RCC 7860 (cell line): ENCODE measurements around the gene DDOST.
"Not testable (repeated sequence)": the region's sequence is repeated elsewhere in the genome, so short reads cannot be mapped to it uniquely, and the experiment has no call there.

Experiments
- DNase-seq: peaks from one replicate; pipeline ENCODE4 v3.0.0-alpha.2; 2015; ENCODE audit warnings: low spot score
- FAIRE-seq: peaks from 2 replicates; lab custom pipeline; 2012; peaks lifted over from hg19 to GRCh38; lab: Jason Lieb, UNC

DDOST gene

DNA sequence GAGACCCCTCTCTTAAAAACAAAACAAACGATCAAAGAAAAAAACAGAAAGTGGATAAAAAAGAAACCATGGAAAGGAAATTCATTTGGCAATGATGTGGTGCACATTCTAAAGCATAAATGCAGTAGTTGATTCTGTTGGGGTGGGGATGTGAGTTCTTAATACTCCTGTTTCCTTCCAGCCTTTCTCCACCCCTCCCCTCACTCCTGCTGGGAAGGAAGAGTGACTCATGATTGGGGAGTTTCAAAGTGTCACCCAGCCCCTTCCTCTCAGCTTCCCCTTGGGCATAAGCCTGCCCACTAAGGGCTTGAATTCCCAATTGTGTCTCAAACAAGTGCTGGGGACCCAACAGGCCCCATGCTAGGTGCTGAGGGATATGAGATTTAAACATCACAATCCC, 34.6 kb downstream of the DDOST start:
- FAIRE-seq (no peak), DNase-seq (no peak)

DNA sequence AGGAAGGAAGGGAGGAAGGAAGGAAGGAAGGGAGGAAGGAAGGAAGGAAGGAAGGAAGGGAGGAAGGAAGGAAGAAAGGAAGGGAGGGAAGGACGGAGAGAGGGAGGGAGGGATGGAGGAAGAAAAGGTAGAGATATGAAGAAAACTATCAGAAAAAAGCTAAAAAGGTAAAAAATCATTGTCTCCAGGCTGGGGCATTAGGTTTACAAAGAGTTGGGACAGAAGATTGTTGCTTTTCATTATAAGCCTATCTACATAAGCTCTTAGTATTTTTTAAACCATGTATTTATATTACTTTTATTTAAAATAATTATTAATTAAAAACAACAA, 35.1 kb downstream of the DDOST start:
- FAIRE-seq (no peak), DNase-seq (no peak)

DNA sequence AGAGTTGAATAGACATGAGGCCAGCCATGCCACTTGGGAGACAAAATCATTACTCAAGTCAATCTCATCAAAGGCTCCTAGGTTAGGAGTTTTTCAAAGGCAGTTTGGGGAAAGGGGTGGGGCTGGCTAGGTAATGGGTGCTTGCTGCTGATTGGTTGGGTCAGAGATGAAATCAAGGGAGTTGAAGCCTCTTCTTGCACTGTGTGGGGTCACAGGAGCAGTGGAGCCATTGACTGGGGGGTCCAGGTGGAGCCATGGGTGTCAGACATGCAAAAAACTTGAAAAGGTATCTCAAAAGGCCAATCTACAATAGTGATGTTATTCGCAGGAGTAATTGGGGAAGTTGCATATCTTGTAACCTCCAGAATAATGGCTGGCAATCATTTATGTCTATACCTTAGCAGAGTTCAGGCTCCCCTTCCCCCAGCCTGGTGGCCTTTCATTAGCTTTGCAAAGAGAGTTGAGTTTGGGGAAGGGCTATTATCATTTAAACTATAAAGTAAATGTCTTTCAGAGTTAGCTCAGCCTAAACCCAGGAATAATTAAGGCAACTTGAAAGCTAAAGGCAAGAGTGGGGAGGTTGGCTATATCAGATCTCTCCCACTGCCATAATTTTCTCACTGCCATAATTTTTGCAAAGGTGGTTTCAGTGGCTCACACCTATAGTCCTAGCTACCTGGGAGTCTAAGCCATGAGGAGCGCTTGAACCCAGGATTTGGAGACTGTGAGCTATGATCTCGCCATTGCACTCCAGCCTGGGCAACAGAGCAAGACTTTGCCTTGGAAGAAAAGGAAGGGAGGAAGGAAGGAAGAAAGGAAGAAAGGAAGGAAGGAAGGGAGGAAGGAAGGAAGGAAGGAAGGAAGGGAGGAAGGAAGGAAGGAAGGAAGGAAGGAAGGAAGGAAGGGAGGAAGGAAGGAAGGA, 35.7 kb downstream of the DDOST start:
- no peak for DNase-seq
- no peak for FAIRE-seq

- FAIRE-seq: no peak
Measured at GRCh38 chr1:20624709-20625108, 36.5 kb downstream of the DDOST start.

DNA sequence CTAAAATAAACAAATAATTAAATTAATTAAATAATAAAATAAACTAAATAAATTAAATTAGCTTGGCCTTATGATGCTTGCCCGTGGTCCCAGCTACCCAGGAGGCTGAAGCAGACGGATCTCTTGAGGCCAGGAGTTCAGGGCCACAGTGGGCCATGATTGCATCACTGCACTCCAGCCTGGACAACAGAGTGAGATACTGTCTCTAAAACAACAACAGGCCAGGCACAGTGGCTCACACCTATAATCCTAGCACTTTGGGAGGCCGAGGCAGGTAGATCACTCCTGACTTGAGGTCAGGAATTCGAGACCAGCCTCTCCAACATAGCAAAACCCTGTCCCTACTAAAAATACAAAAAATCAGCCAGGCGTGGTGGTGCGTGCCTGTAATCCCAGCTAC, 40.2 kb downstream of the DDOST start:
- no peak for FAIRE-seq
- DNase-seq: no peak

More at GRCh38 chr1:20624709-20625108, 36.5 kb downstream of the DDOST start:
- no peak for DNase-seq

- FAIRE-seq (no peak), DNase-seq (no peak)
Measured at GRCh38 chr1:20619999-20620398, 41.2 kb downstream of the DDOST start.

DNA sequence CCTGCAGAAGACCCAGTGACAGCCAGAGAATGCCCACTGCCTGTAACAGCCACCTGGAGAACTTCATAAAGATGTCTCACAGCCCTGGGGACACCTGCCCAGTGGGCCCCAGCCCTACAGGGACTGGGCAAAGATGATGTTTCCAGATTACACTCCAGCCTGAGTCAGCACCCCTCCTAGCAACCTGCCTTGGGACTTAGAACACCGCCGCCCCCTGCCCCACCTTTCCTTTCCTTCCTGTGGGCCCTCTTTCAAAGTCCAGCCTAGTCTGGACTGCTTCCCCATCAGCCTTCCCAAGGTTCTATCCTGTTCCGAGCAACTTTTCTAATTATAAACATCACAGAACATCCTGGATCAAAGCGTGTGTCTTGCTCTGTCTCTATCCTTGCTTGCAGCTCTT, 42.6 kb downstream of the DDOST start:
- FAIRE-seq (no peak), DNase-seq (no peak)

- FAIRE-seq: no peak
- no peak for DNase-seq
Measured at GRCh38 chr1:20616847-20617487, 44.2 kb downstream of the DDOST start.

GRCh38 chr1:20615946-20616846, 45.0 kb downstream of the DDOST start:
- no peak for DNase-seq

GRCh38 chr1:20614131-20614579, 47.0 kb downstream of the DDOST start:
- FAIRE-seq (no peak), DNase-seq (no peak)

More at GRCh38 chr1:20615946-20616846, 45.0 kb downstream of the DDOST start:
- no peak for FAIRE-seq

GRCh38 chr1:20612221-20612746, 48.9 kb downstream of the DDOST start:
- FAIRE-seq: peak; percentile 69
- DNase-seq: peak; percentile 78

DNA sequence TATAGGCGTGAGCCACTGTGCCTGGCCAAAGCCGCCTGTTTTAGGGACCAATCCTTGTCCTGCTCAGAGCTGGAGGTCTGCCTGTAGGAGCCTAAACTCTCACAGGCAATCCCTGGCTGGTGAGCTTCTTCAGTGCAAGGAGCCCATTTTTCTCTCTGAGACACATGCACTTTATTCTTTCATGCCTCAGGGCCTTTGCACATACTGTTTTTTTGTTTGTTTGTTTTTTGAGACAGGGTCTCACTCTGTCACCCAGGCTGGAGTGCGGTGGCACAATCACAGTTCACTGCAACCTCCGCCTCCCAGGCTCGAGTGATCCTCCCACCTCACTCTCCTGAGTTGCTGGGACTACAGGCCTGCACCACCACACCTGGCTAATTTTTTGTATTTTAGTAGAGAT, 49.5 kb downstream of the DDOST start:
- FAIRE-seq: no peak

DNA sequence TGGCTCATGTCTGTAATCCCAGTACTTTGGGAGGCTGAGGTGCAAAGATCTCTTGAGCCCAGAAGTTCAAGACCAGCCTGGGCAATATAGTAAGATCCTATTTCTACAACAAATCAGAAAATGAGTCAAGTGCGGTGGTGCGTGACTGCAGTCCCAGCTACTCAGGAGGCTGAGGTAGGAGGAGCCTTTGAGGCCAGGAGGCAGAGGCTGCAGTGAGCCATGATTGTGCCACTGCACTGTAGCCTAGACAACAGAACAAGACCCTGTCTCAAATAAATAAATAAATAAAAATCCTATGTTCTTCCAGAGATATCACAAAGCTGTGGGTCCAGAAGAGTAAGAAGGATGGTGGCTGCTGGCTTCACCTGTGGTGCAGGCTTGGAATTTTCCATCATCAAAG, 50.2 kb downstream of the DDOST start:
- FAIRE-seq (no peak), DNase-seq (peak; percentile 58)

More for the DNA sequence above, 49.5 kb downstream of the DDOST start:
- no peak for DNase-seq

DNA sequence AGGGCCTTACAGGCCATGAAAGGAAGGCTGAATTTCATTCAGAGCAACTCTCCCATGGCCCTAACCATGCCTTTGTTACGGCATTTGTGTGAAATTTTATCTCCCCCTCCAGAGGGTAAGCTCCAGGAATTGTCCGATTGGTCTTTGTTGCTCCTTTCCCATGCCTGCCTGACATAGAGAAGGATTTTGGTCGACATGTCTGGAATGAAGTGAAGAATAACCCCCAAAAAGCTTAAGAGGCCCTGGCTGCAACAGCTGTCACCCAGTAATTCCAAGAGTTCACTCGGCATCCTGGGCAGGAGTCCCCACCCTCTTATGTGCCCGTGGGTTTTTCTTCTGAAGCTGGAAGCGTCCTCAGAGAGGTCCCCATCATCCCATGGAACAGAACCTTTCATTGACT, 51.6 kb downstream of the DDOST start:
- FAIRE-seq (no peak), DNase-seq (no peak)

GRCh38 chr1:20606801-20607570, 54.2 kb downstream of the DDOST start:
- FAIRE-seq: not testable (repeated sequence)
- DNase-seq: peak; percentile 20

DNA sequence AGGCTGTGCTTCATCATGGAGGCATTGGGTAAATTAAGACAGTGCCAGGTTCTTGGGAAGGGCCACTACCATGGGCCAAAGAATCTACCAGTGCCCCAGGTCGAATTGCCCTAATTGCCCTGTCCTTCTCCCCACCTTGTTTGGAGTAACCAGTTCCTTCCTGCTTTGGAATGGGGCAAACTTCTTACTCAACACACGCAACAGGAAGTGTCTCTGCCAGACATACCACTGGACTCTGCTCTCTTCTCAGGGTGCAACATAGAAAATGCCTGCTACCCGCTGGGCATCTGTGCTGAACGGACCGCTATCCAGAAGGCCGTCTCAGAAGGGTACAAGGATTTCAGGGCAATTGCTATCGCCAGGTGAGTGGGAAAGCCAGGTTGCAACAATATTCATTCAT, 56.5 kb downstream of the DDOST start:
- FAIRE-seq (no peak), DNase-seq (peak; percentile 45)

GRCh38 chr1:20603504-20604464, 57.4 kb downstream of the DDOST start:
- FAIRE-seq (peak; percentile 91), DNase-seq (peak; percentile 97)

- FAIRE-seq: no peak
- peak; percentile 24 for DNase-seq
Measured at GRCh38 chr1:20602851-20603450, 58.2 kb downstream of the DDOST start.
